Common myeloid progenitor, CD34-positive (primary cell): Measurements from ENCODE around the gene C2orf92.

Source experiments
- CTCF ChIA-PET: fragments of 350-600 bp; sonication (Branson Sonifier 250); formaldehyde crosslinking; loops from one replicate; lab custom pipeline; 2021; ENCODE audit warnings: antibody characterized with exemption; lab: Charles Lee
- POLR2A ChIA-PET: fragments of 350-600 bp; sonication (Branson Sonifier 250); formaldehyde crosslinking; loops from one replicate; lab custom pipeline; 2021; ENCODE audit warnings: antibody characterized with exemption; lab: Charles Lee
- DNase-seq, 3 donors: peaks; one replicate each; pipeline versions ENCODE4 v3.0.0 to v3.0.0-alpha.2; 2013
- H3K27ac ChIP-seq, 2 experiments: 1 replicate in 1 of 2; 2 replicates in 1 of 2; pipeline ENCODE4 v1.7.0; 2013; ENCODE audit warnings: inconsistent platforms in 2 of 2, low read length in 2 of 2, mild to moderate bottlenecking in 2 of 2, low read depth in 1 of 2, moderate library complexity in 1 of 2; ENCODE audit not compliant: severe bottlenecking in 2 of 2, insufficient read depth in 1 of 2, poor library complexity in 1 of 2
- H3K27me3 ChIP-seq, 5 experiments: replicated peaks in 2 of 5; 1 replicate in 3 of 5; 2 replicates in 2 of 5; pipeline versions ENCODE4 v1.6.1 to v1.7.0; 2013; ENCODE audit warnings: low read length in 4 of 5, mild to moderate bottlenecking in 2 of 5, moderate library complexity in 2 of 5, inconsistent platforms in 1 of 5; ENCODE audit not compliant: insufficient read depth in 5 of 5, control insufficient read depth in 4 of 5
- H3K36me3 ChIP-seq, 4 experiments: 1 replicate in 2 of 4; 2 replicates in 2 of 4; pipeline versions ENCODE4 v1.6.1 to v1.7.0; 2013; ENCODE audit warnings: low read length in 3 of 4, control low read depth in 1 of 4, mild to moderate bottlenecking in 1 of 4; ENCODE audit not compliant: control insufficient read depth in 4 of 4, insufficient read depth in 4 of 4
- H3K4me1 ChIP-seq, 4 experiments: 1 replicate in 3 of 4; 2 replicates in 1 of 4; pipeline versions ENCODE4 v1.6.1 to v1.7.1; 2013; ENCODE audit warnings: low read length in 3 of 4, mild to moderate bottlenecking in 3 of 4, control low read depth in 1 of 4, inconsistent platforms in 1 of 4, moderate library complexity in 1 of 4; ENCODE audit not compliant: control insufficient read depth in 4 of 4, insufficient read depth in 4 of 4; ENCODE audit errors: control extremely low read depth in 1 of 4
- H3K4me3 ChIP-seq, 7 experiments: 1 replicate in 4 of 7; 2 replicates in 3 of 7; pipeline versions ENCODE4 v1.5.1 to v1.7.0; 2013; ENCODE audit warnings: mild to moderate bottlenecking in 7 of 7, low read length in 6 of 7, moderate library complexity in 6 of 7, inconsistent platforms in 2 of 7, low read depth in 2 of 7, control low read depth in 1 of 7; ENCODE audit not compliant: insufficient read depth in 4 of 7, control insufficient read depth in 1 of 7; ENCODE audit errors: extremely low read depth in 1 of 7
- H3K9me3 ChIP-seq, 5 experiments: 1 replicate in 4 of 5; 2 replicates in 1 of 5; pipeline versions ENCODE4 v1.6.1 to v1.7.1; 2013; ENCODE audit warnings: low read length in 4 of 5, mild to moderate bottlenecking in 2 of 5, inconsistent platforms in 1 of 5, low read depth in 1 of 5, moderate library complexity in 1 of 5; ENCODE audit not compliant: control insufficient read depth in 4 of 5, insufficient read depth in 2 of 5; ENCODE audit errors: control extremely low read depth in 1 of 5
- WGBS: methylation state at CpG from one replicate; pipeline ENCODE4 v1.1.5; 2013; ENCODE audit not compliant: insufficient coverage; 5-methylcytosine and 5-hydroxymethylcytosine counted together

Gene C2orf92

DNA sequence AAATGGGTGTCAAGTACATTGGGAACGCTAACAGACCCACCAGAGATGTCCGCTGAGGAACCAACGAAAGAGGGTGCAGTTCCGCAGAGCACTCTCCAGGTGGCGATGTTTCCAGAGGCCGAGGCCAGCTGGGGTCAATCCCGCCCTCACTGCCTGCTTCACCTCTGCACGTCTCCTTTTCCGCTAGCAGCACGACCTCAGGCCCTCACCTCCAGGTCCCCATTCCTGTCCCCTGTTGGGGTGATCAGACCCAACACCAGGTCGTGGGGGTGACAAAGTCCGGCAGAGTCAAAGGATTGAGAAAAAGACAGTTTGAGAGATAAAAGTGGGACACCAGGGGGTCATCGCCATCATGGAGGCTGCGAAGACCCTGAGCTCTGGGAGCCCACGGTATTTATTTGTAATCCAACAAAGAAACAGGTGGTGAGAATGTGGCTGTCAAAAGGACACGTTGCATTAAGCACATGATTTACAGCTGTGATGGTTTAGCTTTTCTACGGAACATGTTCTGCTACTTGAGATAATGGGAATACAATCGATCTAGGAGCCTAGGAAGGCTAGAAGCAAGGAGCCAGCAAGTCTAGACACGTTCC, 71.2 kb downstream of the C2orf92 start:
- Histone ChIP-seq H3K9me3 (no peaks in the 10 kb centered on the region), H3K36me3 (no peaks in the 10 kb centered on the region), H3K4me3 (no peak overlapping the region), H3K27me3 (no peaks in the 10 kb centered on the region), H3K4me1 (peaks cover 0 to 7% (median 4%) of the 10 kb centered on the region in 4 experiments), H3K27ac (no peak overlapping the region)
- WGBS = 32% methylated on average over 15 of the region's 19 CpGs
- CTCF ChIA-PET = interaction anchor here (0.7 to 10.5 kb wide), 23 partner anchors 8 to 644 kb away, joined by 3 to 131 read pairs (median 4); partner anchors contain the start of genes ACTR1B, COX5B and ZAP70
- POLR2A ChIA-PET = interaction anchor here (0.7 to 1.0 kb wide), 4 partner anchors 14 to 1550 kb away, joined by 3 read pairs; no protein-coding TSS in a partner anchor
- DNase-seq = peak; percentile 38 to 65 (median 60)

DNA sequence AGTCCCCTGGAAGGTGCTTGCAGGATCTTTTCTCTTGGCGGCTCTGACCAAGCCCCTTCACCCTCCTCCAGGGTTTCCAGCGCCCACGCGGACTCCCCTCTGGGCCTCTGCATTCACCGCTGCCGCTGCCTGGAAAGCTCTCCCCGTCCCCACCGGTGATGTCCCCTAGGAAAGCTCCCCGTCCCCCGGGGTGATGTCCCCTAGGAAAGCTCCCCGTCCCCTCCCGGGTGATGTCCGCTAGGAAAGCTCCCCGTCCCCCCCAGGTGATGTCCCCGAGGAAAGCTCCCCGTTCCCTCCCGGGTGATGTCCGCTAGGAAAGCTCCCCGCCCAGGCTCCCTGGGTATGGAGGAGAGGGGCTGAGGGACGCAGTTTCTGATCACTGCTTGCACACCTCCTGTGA, 71.7 kb downstream of the C2orf92 start:
- no peak overlapping the region for H3K27ac ChIP-seq
- ChIA-PET POLR2A (interaction anchor here (0.7 to 1.0 kb wide), 3 partner anchors 13 to 1550 kb away, joined by 3 read pairs; no protein-coding TSS in a partner anchor), CTCF (interaction anchor here (0.7 to 10.5 kb wide), 16 partner anchors 9 to 644 kb away, joined by 3 to 131 read pairs (median 6); partner anchors contain the start of gene ZAP70)

DNA sequence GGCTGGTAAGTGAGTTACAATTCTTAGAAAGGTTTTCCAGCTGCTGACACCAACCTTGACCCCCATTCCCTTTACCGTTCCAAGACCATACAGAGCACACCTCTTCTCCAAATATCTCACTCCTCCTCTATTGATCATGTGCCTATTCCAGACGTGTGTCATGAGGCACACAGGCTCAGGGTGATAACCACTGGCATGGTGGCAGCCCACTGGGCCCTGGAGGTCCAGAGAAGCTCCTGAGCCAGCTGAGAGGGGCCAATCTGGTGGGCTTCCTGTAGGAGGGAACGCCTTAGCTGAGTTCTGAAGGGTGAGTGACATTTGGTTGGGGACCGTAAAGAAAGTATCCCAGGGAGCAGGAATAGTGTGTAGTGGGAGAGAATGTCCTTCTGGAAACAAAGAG, 72.2 kb downstream of the C2orf92 start:
- peaks cover 0 to 7% (median 4%) of the 10 kb centered on the region in 4 experiments for H3K4me1 ChIP-seq
- CTCF ChIA-PET = interaction anchor here (0.7 to 10.5 kb wide), 14 partner anchors 8 to 643 kb away, joined by 3 to 131 read pairs (median 4); partner anchors contain the start of gene ZAP70
- no peak overlapping the region for H3K4me3 ChIP-seq
- DNase-seq = no peak
- no peak overlapping the region for H3K27ac ChIP-seq
- POLR2A ChIA-PET = no interaction called here
- 100% methylated on average over 2 of the region's 4 CpGs for WGBS
- no peaks in the 10 kb centered on the region for H3K27me3 ChIP-seq
- H3K36me3 ChIP-seq = no peaks in the 10 kb centered on the region
- H3K9me3 ChIP-seq = no peaks in the 10 kb centered on the region

More for the DNA sequence above, 71.7 kb downstream of the C2orf92 start:
- Histone ChIP-seq H3K27me3 (no peaks in the 10 kb centered on the region), H3K4me1 (peaks cover 0 to 7% (median 4%) of the 10 kb centered on the region in 4 experiments), H3K4me3 (no peak overlapping the region), H3K9me3 (no peaks in the 10 kb centered on the region), H3K36me3 (no peaks in the 10 kb centered on the region)
- WGBS = 96% methylated on average over 11 of the region's 20 CpGs
- no peak for DNase-seq

DNA sequence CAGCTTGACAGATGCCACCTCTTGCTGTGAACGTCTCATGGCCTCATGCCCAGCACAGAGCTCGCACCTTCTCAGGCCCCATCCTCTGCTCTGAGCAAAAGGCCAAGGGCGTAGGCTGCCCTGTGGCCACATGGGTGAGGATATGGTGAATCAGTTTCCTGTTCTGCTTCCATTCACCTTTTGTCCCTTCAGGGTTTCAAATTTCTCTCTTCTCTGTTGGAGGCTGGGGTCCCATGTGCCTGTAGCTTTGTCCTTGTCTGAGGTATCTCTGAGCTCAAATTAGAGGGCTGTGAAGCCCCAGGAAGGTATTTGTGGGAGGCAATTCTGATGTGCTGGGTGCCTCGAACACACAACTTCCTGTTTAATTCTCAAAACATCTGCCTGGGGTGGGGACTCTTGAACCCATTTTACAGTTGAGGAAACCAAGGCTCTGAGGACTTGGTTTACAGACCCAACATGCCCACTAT, 72.9 kb downstream of the C2orf92 start:
- Histone ChIP-seq H3K27ac (no peak overlapping the region), H3K4me3 (no peak overlapping the region), H3K4me1 (peaks cover 0 to 7% (median 4%) of the 10 kb centered on the region in 4 experiments), H3K27me3 (no peaks in the 10 kb centered on the region), H3K36me3 (no peaks in the 10 kb centered on the region), H3K9me3 (no peaks in the 10 kb centered on the region)
- WGBS = 90% methylated on average over 1 of the region's 4 CpGs
- DNase-seq = no peak
- CTCF ChIA-PET = interaction anchor here (0.9 to 10.5 kb wide), 13 partner anchors 9 to 152 kb away, joined by 3 to 131 read pairs (median 5); partner anchors contain the start of gene ZAP70
- POLR2A ChIA-PET = no interaction called here

DNA sequence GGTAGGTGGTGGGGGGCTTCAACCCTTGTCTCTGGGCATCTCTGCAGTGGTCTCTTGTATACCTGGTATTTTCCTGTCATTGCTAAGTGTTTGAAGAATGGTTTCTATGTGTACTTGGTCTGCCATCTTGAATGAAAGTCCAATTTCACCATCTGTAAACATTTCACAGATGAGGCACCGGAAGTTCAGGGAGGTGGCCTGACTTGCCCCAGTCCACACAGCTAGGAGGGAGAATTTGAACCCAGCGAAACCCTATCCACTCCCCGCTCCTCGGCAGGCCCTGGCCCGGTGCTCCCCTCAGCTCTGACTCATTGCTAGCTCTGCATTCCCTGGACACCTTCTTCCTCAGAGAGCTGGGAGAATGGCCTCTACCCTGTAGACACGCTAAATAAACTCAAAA, 74.4 kb downstream of the C2orf92 start:
- no peak for DNase-seq
- CTCF ChIA-PET = interaction anchor here (0.8 to 10.5 kb wide), 6 partner anchors 13 to 153 kb away, joined by 3 to 131 read pairs (median 6); partner anchors contain the start of gene ZAP70
- no peak overlapping the region for H3K4me3 ChIP-seq
- peaks cover 0 to 16% (median 7%) of the 10 kb centered on the region in 4 experiments for H3K4me1 ChIP-seq
- H3K27me3 ChIP-seq = no peaks in the 10 kb centered on the region
- POLR2A ChIA-PET = no interaction called here
- 96% methylated on average over 4 of the region's 6 CpGs for WGBS
- H3K27ac ChIP-seq = no peak overlapping the region
- H3K36me3 ChIP-seq = no peaks in the 10 kb centered on the region
- H3K9me3 ChIP-seq = no peaks in the 10 kb centered on the region

DNA sequence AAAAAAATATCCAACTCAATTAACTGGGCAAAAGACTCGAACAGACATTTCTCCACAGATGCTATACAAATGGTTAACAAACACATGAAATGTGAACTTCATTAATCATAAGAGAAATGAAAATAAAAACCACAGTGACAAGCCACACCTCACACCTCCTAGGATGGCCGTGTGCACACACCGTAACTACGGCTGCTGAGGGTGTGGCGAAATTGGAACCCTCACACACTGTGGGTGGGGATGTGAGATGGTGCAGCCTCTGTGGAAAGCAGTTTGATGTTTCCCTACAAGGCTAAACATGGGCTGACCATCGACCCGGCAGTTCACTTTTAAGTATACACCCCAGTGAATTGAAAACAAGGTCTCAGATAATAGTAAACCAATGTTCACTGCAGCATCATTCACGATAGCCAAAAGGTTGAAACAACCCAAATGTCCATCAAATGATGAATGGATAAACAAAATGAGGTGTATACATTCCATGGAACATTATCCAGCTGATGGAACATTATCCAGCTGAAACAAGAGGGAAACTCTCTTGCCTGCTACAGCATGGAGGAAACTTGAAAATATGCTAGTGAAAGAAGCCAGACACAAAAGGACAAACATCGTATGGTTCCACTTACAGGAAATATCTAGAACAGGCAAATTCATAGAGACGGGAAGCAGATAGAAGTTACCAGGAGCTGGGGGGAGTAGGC, 76.1 kb downstream of the C2orf92 start:
- no peaks in the 10 kb centered on the region for H3K9me3 ChIP-seq
- H3K27me3 ChIP-seq = no peaks in the 10 kb centered on the region
- H3K27ac ChIP-seq = no peak overlapping the region
- DNase-seq = peak in 1 of 3 donors; percentile 38
- H3K4me3 ChIP-seq = no peak overlapping the region
- 67% methylated on average over 3 of the region's 10 CpGs for WGBS
- no peaks in the 10 kb centered on the region for H3K36me3 ChIP-seq
- ChIA-PET CTCF (interaction anchor here (0.9 to 10.5 kb wide), 7 partner anchors 9 to 47 kb away, joined by 3 to 131 read pairs (median 4); partner anchors contain the start of gene ZAP70), POLR2A (no interaction called here)
- peaks cover 0 to 16% (median 6%) of the 10 kb centered on the region in 4 experiments for H3K4me1 ChIP-seq
